BE2C (cell line): ENCODE measurements around the gene PLEKHH2.
"Not testable (repeated sequence)": the region's sequence is repeated elsewhere in the genome, so short reads cannot be mapped to it uniquely, and the experiment has no call there.

Experiments
- DNase-seq: peaks from one replicate; pipeline ENCODE4 v3.0.0-alpha.2; 2020
- H3K27me3 ChIP-seq: fragments of 250-450 bp; sonication (Bioruptor Pico); 2 replicates; pipeline ENCODE4 v1.5.1; 2020; ENCODE audit warnings: mild to moderate bottlenecking
- H3K36me3 ChIP-seq: fragments of 250-450 bp; sonication (Bioruptor Pico); 2 replicates; pipeline ENCODE4 v1.5.1; 2020; ENCODE audit warnings: mild to moderate bottlenecking
- H3K4me1 ChIP-seq: fragments of 250-450 bp; sonication (Bioruptor Pico); 2 replicates; pipeline ENCODE4 v1.5.1; 2020
- H3K4me3 ChIP-seq: 2 replicates; pipeline ENCODE4 v1.5.1; 2011; ENCODE audit warnings: low read depth, low read length
- H3K9me3 ChIP-seq: fragments of 250-450 bp; sonication (Bioruptor Pico); 2 replicates; pipeline ENCODE4 v1.5.1; 2020
- TF ChIP-seq, protein P1 (sequence below): IDR thresholded peaks from 2 replicates; pipeline ENCODE4 v1.5.1; 2012; ENCODE audit warnings: mild to moderate bottlenecking, low read depth, low read length

The PLEKHH2 gene

DNA sequence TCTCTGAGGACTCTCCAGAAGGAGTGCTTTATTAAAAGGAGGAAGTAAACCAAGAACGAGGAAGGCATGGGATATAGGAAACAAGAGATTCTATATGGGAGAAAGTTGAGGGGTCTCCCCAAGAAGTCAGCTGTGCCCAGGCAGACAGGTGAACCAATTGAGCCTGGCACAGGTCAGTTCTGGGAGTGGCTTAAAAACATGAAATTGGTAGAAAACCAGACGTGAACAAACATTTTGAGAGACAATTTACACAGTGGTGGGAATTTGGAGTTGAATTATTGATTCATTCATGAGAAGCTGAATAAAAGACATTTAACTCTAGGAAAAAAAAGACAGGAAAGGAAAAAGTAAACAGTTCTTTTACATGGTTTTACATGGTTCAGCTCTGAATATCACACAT is 16.4 kb downstream of the PLEKHH2 start:
- TF ChIP-seq, protein P1, sequence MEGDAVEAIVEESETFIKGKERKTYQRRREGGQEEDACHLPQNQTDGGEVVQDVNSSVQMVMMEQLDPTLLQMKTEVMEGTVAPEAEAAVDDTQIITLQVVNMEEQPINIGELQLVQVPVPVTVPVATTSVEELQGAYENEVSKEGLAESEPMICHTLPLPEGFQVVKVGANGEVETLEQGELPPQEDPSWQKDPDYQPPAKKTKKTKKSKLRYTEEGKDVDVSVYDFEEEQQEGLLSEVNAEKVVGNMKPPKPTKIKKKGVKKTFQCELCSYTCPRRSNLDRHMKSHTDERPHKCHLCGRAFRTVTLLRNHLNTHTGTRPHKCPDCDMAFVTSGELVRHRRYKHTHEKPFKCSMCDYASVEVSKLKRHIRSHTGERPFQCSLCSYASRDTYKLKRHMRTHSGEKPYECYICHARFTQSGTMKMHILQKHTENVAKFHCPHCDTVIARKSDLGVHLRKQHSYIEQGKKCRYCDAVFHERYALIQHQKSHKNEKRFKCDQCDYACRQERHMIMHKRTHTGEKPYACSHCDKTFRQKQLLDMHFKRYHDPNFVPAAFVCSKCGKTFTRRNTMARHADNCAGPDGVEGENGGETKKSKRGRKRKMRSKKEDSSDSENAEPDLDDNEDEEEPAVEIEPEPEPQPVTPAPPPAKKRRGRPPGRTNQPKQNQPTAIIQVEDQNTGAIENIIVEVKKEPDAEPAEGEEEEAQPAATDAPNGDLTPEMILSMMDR: no peak
- peaks cover 14% of the 10 kb centered on the region for H3K27me3 ChIP-seq
- H3K4me3 ChIP-seq: no peak overlapping the region
- no peaks in the 10 kb centered on the region for H3K9me3 ChIP-seq
- H3K36me3 ChIP-seq: no peaks in the 10 kb centered on the region
- no peaks in the 10 kb centered on the region for H3K4me1 ChIP-seq
- no peak for DNase-seq

DNA sequence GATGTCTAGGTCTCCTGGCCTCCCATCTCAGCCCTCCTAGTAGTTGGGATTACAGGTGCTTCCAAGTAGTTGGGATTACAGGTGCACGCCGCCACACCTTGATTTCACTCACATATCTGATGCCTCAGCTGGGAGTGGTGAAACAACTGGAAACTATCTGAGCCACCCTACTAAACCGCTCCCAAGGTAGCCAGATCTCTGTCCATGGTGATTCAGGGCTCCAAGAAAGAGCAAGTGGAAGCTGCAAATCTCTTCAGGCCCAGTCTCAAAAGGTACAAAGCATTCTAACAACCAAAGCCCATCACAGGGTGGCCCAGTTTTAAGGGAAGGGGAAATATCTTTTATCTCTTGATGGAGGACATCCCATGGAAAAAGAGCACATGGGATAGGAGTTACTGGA is 20.2 kb downstream of the PLEKHH2 start:
- no peaks in the 10 kb centered on the region for H3K36me3 ChIP-seq
- no peak overlapping the region for H3K4me3 ChIP-seq
- DNase-seq: no peak
- peaks cover 10% of the 10 kb centered on the region for H3K27me3 ChIP-seq
- TF ChIP-seq, protein P1: no peak
- no peaks in the 10 kb centered on the region for H3K9me3 ChIP-seq
- no peaks in the 10 kb centered on the region for H3K4me1 ChIP-seq

DNA sequence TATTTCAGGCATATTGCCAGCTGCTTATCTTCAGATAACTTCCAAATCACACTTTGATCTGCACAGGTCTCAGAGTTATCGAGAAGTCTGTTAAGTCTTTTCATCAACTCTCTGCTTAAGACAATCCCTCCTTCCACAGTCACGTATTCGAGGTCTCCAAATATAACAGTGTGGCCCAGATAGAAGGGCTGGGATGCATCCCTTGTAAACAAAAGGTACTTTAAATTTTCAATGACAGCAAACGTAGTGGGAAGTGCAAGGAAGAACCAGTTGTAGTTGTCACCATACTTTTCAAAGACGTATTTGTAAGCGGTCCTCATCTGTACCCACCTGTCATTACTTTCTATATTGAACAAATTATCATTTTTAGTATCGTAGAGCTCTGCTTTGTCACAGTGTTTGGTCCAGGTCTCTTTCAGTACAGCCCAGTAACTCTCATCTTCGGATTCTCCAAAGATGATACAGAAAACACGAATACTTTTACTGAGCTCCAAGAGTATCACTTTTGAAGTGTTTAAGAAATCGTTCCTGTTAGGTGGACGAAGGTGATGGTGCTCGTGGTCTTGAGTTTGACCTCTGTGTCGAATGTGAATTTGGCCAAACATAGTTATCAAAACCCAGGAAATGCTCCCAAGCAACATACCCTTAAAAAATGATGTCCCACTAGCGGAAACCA is 38.7 kb downstream of the PLEKHH2 start:
- Histone ChIP-seq H3K27me3 (peaks cover 3% of the 10 kb centered on the region; the same call in 1 of the 2 replicates), H3K9me3 (no peaks in the 10 kb centered on the region), H3K4me3 (peak overlapping the region; percentile 90), H3K36me3 (no peaks in the 10 kb centered on the region), H3K4me1 (no peaks in the 10 kb centered on the region)
- TF ChIP-seq, protein P1: no peak
- DNase-seq: no peak

DNA sequence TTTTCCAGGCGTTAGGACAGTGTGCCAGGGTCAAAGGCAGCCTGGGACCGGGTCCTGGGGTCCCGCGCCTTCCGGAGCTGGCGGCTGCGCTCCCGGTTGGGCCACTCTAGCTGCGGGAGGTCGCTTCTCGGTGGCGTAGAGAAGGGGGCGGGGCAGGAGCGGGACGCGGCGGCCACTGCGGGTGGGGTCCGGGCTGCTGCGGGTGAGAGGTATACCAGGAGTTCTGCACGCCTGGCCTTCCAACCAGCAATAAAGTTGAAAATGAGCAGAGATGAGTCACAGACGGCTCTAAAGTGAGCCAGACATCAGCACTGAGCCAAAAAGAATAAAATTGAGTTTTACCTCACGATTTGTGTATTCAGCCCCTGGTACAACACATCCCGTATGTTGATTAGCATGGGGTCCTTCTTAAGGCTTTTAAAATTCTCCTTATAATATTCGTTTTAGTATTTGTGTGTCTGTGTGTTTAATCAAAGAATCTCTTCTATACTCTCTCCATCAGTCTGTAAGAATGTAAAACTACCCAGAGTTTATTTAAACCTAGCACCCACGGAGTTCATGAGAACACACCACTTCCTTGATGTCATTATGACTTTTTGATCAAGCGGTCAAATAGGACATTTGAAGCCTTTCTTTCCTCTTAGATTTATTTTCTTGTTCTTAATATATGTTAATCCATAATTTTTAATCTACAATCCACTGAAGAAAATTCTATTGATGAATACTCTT is 39.4 kb downstream of the PLEKHH2 start, which contains the start of gene C1GALT1C1L:
TSS of gene C1GALT1C1L (minus strand) at position 108 of the 729 bp plus-strand sequence. CDS start at position 1, 107 bp downstream.
- Histone ChIP-seq H3K4me1 (no peaks in the 10 kb centered on the region), H3K9me3 (no peaks in the 10 kb centered on the region), H3K27me3 (peaks cover 3% of the 10 kb centered on the region; the same call in 1 of the 2 replicates), H3K36me3 (no peaks in the 10 kb centered on the region), H3K4me3 (peak within 1 kb of the TSS; percentile 90)
- DNase-seq: peak; percentile 76
- TF ChIP-seq, protein P1: no peak

DNA sequence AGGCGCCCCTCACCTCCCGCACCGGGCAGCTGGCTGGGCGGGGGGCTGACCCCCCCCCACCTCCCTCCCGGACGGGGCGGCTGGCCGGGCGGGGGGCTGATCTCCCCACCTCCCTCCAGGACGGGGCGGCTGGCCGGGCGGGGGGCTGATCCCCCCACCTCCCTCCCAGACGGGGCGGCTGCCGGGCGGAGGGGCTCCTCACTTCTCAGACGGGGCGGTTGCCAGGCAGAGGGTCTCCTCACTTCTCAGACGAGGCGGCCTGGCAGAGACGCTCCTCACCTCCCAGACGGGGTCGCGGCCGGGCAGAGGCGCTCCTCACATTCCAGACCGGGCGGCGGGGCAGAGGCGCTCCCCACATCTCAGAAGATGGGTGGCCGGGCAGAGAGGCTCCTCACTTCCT is 40.7 kb downstream of the PLEKHH2 start:
- not testable (repeated sequence) for H3K9me3 ChIP-seq, H3K4me3 ChIP-seq, DNase-seq

DNA sequence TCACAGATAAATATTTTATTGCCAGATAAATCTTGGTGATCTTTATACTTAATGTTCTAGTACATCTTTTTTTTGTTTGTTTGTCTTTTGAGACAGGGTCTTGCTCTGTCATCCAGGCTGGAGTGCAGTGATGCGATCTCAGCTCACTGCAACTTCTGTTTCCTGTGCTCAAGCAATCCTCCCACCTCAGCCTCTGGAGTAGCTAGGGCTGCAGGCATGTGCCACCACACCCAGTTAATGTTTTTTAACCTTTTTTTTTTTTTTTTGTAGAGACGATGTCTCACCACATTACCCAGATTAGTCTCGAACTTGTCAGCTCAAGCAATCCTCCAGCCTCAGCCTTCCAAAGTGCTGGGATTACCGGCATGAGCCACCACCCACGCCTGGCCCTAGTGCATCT is 48.3 kb downstream of the PLEKHH2 start:
- Histone ChIP-seq H3K9me3 (no peaks in the 10 kb centered on the region), H3K4me3 (no peak overlapping the region), H3K27me3 (peaks cover 10% of the 10 kb centered on the region; the same call in 1 of the 2 replicates), H3K4me1 (no peaks in the 10 kb centered on the region), H3K36me3 (no peaks in the 10 kb centered on the region)
- no peak for DNase-seq
- TF ChIP-seq, protein P1: no peak

More for the DNA sequence above, 40.7 kb downstream of the PLEKHH2 start:
- H3K36me3 ChIP-seq, H3K27me3 ChIP-seq, H3K4me1 ChIP-seq: not testable (repeated sequence)
